BLaER1 (cell line): ENCODE data around the gene CCT5.

Experiments
- H3K27ac ChIP-seq: shearing (Covaris generic); formaldehyde crosslinking; 2 replicates; pipeline ENCODE4 v1.8.1; 2022
- H3K27me3 ChIP-seq: shearing (Covaris generic); formaldehyde crosslinking; 2 replicates; pipeline ENCODE4 v1.8.1; 2022
- H3K36me3 ChIP-seq: shearing (Covaris generic); formaldehyde crosslinking; 2 replicates; pipeline ENCODE4 v1.8.1; 2022
- H3K4me1 ChIP-seq: shearing (Covaris generic); formaldehyde crosslinking; 2 replicates; pipeline ENCODE4 v1.8.1; 2022
- H3K4me2 ChIP-seq: shearing (Covaris generic); formaldehyde crosslinking; 2 replicates; pipeline ENCODE4 v1.8.1; 2022
- H3K4me3 ChIP-seq: shearing (Covaris generic); formaldehyde crosslinking; 2 replicates; pipeline ENCODE4 v1.8.1; 2022
- H3K9ac ChIP-seq: shearing (Covaris generic); formaldehyde crosslinking; 2 replicates; pipeline ENCODE4 v1.8.1; 2022
- H3K9me3 ChIP-seq: shearing (Covaris generic); formaldehyde crosslinking; 2 replicates; pipeline ENCODE4 v1.8.1; 2022
- H4K20me1 ChIP-seq: shearing (Covaris generic); formaldehyde crosslinking; 2 replicates; pipeline ENCODE4 v1.8.1; 2022
- Cebpa-rat ChIP-seq: shearing (Covaris generic); IDR thresholded peaks from 2 replicates; pipeline ENCODE4 v1.8.1; 2022

CCT5 gene

DNA sequence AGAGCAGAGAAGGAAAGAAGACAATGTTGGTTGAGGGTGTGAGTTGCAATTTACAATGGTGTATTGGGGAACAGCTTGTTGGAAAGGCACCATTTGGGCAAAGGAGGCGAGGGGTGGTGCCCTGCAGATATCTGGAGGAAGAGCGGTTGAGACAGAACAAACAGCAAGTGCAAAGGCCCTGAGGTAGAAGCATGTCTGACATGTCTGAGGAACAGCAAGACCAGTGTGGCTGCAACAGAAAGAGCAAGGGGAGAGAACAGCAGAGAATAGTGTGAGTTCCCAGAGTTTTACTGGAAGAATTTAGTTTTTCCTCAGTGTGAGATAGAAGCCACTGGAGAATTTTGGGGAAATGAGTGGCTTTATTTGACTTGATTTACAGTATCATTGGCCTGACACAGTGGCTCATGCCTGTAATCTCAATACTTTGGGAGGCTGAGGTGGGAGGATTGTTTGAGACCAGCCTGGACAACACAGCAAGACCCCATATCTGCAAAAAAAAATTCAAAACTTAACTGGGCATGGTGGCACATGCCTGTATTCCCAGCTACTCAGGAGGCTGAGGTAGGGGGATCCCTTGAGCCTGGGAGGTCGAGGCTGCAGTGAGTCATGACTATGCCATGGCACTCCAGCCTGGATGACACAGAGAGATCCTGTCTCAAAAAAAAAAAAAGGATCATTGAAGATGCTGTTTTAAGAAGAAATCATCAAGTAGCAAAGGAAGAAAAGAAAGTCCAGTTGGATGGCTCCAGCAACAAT, 44.0 kb downstream of the CCT5 start:
- Histone ChIP-seq H3K27ac (no peak overlapping the region), H4K20me1 (no peaks in the 10 kb centered on the region), H3K4me1 (peaks cover 12% of the 10 kb centered on the region), H3K27me3 (no peaks in the 10 kb centered on the region), H3K4me3 (no peak overlapping the region), H3K9me3 (no peaks in the 10 kb centered on the region), H3K9ac (no peak overlapping the region), H3K36me3 (no peaks in the 10 kb centered on the region), H3K4me2 (no peak overlapping the region)
- no peak for TF ChIP-seq Cebpa-rat

DNA sequence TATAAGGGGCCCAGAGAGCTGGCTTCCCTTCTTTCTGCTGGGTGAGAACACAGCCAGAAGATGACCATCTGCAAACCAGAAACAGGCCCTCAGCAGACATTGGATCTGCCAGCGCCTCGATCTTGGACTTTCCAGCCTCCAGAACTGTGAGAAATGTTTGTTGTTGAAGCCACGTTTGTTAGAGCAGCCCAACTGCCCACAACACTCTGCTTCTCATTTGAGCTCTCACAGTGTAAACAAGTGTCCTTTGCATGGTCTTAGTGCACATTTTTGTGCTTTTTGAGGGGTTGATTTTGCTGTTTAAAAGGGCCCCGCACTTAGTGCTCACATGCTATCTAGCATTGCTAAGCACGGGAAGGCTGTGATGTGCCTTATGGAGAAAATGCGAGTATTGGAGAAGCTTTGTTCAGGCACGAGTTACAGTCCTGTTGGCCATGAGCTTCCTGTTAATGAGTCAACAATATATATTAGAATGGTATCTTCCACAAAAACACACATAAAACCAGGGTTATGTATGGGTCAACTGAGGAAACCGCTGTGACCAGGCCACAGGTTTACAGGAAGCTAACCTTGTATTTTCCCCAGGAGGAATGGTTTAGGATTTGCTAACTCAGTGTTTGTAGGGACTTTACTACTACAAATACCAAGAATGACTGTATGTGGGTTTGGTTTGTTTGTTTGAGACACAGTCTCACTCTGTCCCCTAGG, 45.7 kb downstream of the CCT5 start:
- H3K36me3 ChIP-seq: no peaks in the 10 kb centered on the region
- no peak overlapping the region for H3K4me2 ChIP-seq
- H3K9ac ChIP-seq: no peak overlapping the region
- H3K4me3 ChIP-seq: no peak overlapping the region
- no peaks in the 10 kb centered on the region for H3K4me1 ChIP-seq
- H3K9me3 ChIP-seq: no peaks in the 10 kb centered on the region
- no peaks in the 10 kb centered on the region for H3K27me3 ChIP-seq
- no peak for TF ChIP-seq Cebpa-rat
- no peaks in the 10 kb centered on the region for H4K20me1 ChIP-seq
- no peak overlapping the region for H3K27ac ChIP-seq

DNA sequence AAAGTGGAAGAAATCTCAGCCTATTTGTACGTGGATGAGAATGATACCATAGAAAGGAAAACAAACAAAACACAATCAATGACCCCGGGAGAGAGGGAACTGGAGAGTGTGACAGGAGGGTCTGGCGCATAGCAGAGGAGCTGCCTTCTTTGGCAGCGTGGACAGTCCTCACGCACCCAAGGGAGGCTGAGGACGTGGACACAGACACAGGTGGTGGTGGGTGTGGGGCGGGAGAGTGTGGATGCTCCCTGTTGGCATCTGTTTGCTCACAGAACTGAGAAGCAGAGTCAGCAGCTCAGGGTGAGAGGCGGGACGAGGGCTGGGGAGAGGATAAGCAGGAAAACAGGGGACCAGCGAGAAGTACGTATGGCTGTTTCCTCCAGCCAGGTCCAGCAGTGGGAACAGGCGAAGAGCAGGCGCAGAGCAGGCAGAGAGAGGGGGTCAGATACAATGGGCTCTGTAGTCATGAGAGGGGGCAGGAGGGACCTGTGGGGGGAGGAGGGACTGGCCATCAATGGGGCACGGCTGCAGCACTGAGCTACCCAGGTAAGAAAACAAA, 47.6 kb downstream of the CCT5 start:
- no peaks in the 10 kb centered on the region for H3K27me3 ChIP-seq
- no peak overlapping the region for H3K4me3 ChIP-seq
- TF ChIP-seq Cebpa-rat: no peak
- H3K9me3 ChIP-seq: no peaks in the 10 kb centered on the region
- no peaks in the 10 kb centered on the region for H3K4me1 ChIP-seq
- H3K4me2 ChIP-seq: no peak overlapping the region
- H3K36me3 ChIP-seq: no peaks in the 10 kb centered on the region
- no peaks in the 10 kb centered on the region for H4K20me1 ChIP-seq
- H3K9ac ChIP-seq: no peak overlapping the region
- H3K27ac ChIP-seq: no peak overlapping the region

DNA sequence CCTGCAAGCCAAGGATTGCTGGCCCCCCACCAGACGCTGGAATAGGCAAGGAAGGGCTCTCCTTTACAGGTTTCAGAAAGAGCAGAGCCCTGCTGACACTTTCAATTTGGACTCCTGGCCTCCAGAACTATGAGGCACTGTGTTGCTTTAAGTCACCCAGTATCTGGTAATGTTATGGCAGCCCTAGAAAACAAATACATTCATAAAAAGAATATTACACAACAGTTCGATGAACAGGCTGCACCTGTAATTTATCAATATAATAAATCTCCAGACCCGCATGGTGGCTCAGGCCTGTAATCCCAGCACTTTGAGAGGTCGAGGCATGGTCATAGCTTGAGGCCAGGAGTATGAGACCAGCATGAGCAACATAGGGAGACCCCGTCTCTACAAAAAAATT, 50.2 kb downstream of the CCT5 start:
- Histone ChIP-seq H3K9me3 (no peaks in the 10 kb centered on the region), H3K4me1 (no peaks in the 10 kb centered on the region), H4K20me1 (no peaks in the 10 kb centered on the region), H3K9ac (no peak overlapping the region), H3K36me3 (no peaks in the 10 kb centered on the region), H3K27me3 (no peaks in the 10 kb centered on the region), H3K4me3 (no peak overlapping the region), H3K27ac (no peak overlapping the region), H3K4me2 (no peak overlapping the region)
- no peak for TF ChIP-seq Cebpa-rat

DNA sequence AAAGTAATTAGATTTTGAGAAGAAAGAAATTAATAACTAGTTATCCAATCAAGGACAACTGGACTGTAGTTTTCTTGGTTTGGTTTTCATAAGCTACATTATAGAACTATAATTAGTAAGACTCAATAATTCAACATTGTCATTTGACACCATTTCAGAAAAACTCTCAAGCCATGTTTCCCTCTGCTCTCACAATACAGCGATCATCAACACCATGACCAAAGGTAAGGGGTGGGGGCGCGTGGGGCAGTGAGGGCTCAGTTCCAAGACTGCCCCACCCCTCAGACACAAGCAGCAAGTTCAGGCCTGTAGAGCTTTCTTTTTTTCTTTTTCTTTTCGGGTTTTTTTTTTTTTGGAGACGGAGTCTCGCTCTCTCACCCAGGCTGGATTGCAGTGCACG, 51.2 kb downstream of the CCT5 start:
- Histone ChIP-seq H3K27me3 (peaks cover 3% of the 10 kb centered on the region), H3K9ac (no peak overlapping the region), H3K4me3 (no peak overlapping the region), H3K36me3 (no peaks in the 10 kb centered on the region), H3K4me1 (no peaks in the 10 kb centered on the region), H3K27ac (no peak overlapping the region), H3K4me2 (no peak overlapping the region), H4K20me1 (no peaks in the 10 kb centered on the region), H3K9me3 (no peaks in the 10 kb centered on the region)
- TF ChIP-seq Cebpa-rat: no peak

DNA sequence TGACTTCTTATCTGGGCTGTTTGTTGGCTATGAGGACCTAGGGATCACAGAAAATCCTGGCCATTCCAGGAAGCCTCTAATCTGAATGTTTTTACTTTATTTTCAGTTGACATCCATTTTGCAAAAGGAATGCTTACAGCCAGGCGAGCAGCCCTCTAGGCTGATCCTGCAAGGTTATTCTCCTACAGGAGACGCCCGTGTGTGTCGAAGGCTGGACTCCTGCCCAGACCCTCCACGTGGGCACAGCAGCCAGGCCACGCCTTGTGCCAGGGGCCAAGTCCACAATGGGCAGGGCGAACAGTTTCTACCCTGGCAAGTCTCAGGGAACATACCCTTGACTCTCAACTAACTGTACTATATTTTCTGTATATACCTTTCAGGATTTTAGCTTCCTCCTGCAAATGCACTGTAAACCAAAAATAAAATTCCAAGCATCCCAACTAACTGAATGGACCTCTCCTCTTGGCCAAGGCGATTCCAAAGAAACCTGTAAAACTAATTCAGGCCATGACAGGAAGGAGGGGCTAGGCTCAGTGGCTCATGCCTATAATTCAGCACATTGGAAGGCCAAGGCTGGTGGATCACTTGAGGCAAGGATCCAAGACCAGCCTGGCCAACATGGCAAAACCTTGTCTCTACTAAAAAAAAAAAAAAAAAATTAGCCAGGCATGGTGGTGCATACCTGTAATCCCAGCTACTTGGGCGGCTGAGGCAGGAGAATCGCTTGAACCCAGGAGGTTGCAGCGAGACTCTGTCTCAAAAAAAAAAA, 51.9 kb downstream of the CCT5 start:
- Histone ChIP-seq H4K20me1 (no peaks in the 10 kb centered on the region), H3K27ac (no peak overlapping the region), H3K27me3 (peaks cover 11% of the 10 kb centered on the region), H3K9me3 (no peaks in the 10 kb centered on the region), H3K4me3 (no peak overlapping the region), H3K4me2 (no peak overlapping the region), H3K36me3 (no peaks in the 10 kb centered on the region), H3K9ac (no peak overlapping the region), H3K4me1 (no peaks in the 10 kb centered on the region)
- no peak for TF ChIP-seq Cebpa-rat

DNA sequence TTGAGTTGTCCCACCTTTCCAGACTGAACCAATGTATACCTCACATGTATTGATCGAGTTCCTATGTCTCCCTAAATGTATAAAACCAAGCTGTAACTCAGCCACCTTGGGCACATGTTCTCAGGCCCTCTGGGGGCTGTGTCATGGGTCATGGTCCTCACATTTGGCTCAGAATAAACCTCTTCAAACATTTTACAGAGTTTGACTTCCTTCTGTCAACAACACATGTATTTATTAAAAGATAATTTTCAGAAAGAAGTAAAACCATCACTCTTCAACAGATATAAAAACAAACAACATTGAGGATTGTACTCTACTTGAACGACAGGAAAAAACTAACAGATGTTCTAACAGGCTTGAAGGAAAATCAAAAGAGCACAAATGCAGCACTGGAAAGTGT, 53.1 kb downstream of the CCT5 start:
- TF ChIP-seq Cebpa-rat: no peak

DNA sequence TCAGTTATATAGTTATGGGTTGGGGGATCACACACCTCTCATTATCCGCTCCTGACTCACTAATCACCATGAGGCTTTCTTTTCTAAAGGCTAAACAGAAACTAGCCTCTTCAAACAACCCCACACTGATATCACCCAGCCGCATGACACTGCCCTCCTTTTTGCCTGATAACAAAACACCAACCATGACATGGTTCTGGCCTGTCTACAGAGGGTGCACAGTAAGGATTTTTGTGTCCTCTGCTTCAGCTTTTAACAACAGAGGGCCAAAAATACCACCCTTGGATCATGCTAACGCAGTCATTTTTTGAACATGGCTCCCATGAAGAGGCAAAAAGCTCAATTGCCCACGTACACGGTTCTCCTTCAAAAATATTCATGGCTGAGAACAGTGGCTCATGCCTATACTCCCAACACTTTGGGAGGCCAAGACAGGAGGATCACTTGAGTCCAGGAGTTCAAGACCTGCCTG, 53.7 kb downstream of the CCT5 start:
- Histone ChIP-seq H4K20me1 (no peaks in the 10 kb centered on the region), H3K4me3 (no peak overlapping the region), H3K4me1 (no peaks in the 10 kb centered on the region), H3K36me3 (no peaks in the 10 kb centered on the region), H3K27me3 (peaks cover 27% of the 10 kb centered on the region), H3K27ac (no peak overlapping the region), H3K9me3 (peaks cover 6% of the 10 kb centered on the region; the same call in 1 of the 2 replicates), H3K9ac (no peak overlapping the region), H3K4me2 (no peak overlapping the region)
- TF ChIP-seq Cebpa-rat: no peak

More for the DNA sequence above, 53.1 kb downstream of the CCT5 start:
- Histone ChIP-seq H3K9ac (no peak overlapping the region), H3K27me3 (peaks cover 21% of the 10 kb centered on the region), H3K4me2 (no peak overlapping the region), H3K4me3 (no peak overlapping the region), H4K20me1 (no peaks in the 10 kb centered on the region), H3K27ac (no peak overlapping the region), H3K9me3 (peaks cover 6% of the 10 kb centered on the region; the same call in 1 of the 2 replicates), H3K4me1 (no peaks in the 10 kb centered on the region), H3K36me3 (no peaks in the 10 kb centered on the region)

DNA sequence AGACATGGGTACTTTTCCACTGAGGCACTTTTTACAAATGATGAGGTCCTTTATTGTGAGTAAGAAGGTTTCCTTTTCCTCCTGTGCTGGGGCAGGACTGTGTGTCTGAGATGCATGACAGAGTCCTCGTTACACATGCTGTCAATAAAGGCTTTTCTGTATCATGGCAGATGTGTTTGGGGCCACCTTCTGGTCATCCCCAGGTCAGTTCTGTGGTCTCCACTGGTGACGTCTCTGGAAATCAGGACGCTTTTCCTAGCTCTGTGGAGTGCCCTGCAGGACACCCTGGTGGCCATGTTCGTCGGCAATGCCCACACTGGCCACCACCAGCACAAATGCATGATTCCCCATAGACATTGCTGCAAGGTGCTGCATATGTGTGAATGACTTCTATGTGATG, 54.9 kb downstream of the CCT5 start:
- no peaks in the 10 kb centered on the region for H3K4me1 ChIP-seq
- H3K4me2 ChIP-seq: no peak overlapping the region
- TF ChIP-seq Cebpa-rat: no peak
- no peak overlapping the region for H3K27ac ChIP-seq
- H4K20me1 ChIP-seq: no peaks in the 10 kb centered on the region
- H3K4me3 ChIP-seq: no peak overlapping the region
- H3K36me3 ChIP-seq: no peaks in the 10 kb centered on the region
- peaks cover 30% of the 10 kb centered on the region for H3K27me3 ChIP-seq
- peaks cover 6% of the 10 kb centered on the region; the same call in 1 of the 2 replicates for H3K9me3 ChIP-seq
- no peak overlapping the region for H3K9ac ChIP-seq
